Measurements from ENCODE around the gene TNNT2. TPM values are rescaled to one million over a fixed set of nuclear protein-coding genes. Genes with fewer than 3 reads are reported as not detected.
A peak's percentile ranks its signal among the peaks of the same experiment; 100 is the strongest.

Gene TNNT2
- total and polyA plus RNA-seq, 2 of the 8 experiments (the other 6 are each of a cell fraction or from before 2014, with no cell fraction given): 3.1 to 21.0 TPM

DNA sequence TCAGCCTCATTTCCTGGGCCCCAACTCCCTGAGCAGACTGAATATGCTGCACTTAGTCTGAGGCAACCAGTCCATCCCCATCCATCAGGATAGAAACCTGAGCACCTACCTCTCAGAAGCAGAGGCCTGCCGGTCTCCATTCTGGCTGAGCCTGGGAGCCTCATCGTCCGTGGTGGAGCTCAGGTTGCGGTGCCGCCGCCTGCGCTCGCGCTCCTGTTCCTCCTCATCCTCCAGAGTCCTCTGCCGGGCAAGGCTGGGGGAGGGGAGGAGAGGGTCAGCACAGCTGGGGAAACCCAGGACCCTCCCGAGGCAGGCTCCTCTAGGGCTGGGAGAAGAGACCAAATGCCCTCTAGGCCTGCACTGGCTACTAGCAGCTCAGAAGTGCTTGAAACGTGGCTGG lies 11.6 kb upstream of the TNNT2 start:
- Histone ChIP-seq H3K23ac (ENCODE audit: insufficient read length) (no peak overlapping the region), H2AK5ac (ENCODE audit: low read depth, low read length) (no peak overlapping the region), H3K27me3 (replicated peaks in 1 of 4; ENCODE audit: control insufficient read depth in 3 of 4, extremely low read depth in 1 of 4, insufficient read depth in 3 of 4, low read length in 3 of 4) (no peaks in the 10 kb centered on the region), H2BK20ac (ENCODE audit: low read length) (no peak overlapping the region), H3K27ac (ENCODE audit: low read depth, low read length) (no peak overlapping the region), H3K4me2 (ENCODE audit: insufficient read depth in 1 of 2, low read depth in 2 of 2, low read length in 2 of 2) (no peak overlapping the region), H4K20me1 (replicated peaks in 1 of 2; ENCODE audit: control insufficient read depth in 1 of 2, insufficient read depth in 2 of 2, low read length in 2 of 2) (peaks cover 0 to 2% of the 10 kb centered on the region in 2 experiments), H4K5ac (ENCODE audit: insufficient read length, low read depth, low read length) (no peak overlapping the region), H3K36me3 (ENCODE audit: control insufficient read depth in 2 of 4, insufficient read depth in 4 of 4, low read length in 3 of 4) (peaks cover 0 to 4% (median 2%) of the 10 kb centered on the region in 4 experiments; a peak in 4 of 8 replicates), H2BK12ac (ENCODE audit: low read depth, low read length) (no peak overlapping the region), H2BK120ac (replicated peaks; ENCODE audit: low read depth, low read length) (no peak overlapping the region), H3K4ac (replicated peaks; ENCODE audit: insufficient read length, low read depth, low read length) (no peak overlapping the region), H3K18ac (ENCODE audit: extremely low read depth, low read length) (no peak overlapping the region), H3K4me1 (replicated peaks in 1 of 4; ENCODE audit: control insufficient read depth in 3 of 4, insufficient read depth in 4 of 4, low read length in 3 of 4) (peaks cover under 1 to 3% (median 1%) of the 10 kb centered on the region in 4 experiments; a peak in 5 of 7 replicates), H3K23me2 (ENCODE audit: low read depth, low read length) (0 out of 2 replicates have a peak, but pooled peaks cover 2% of the 10 kb centered on the region), H3K9ac (replicated peaks in 1 of 4; ENCODE audit: extremely low read depth in 1 of 4, low read depth in 3 of 4, low read length in 3 of 4) (no peak overlapping the region), H4K8ac (ENCODE audit: extremely low read depth, insufficient read depth, low read length) (peak overlapping the region; percentile 58; the same call in 1 of the 2 replicates), H4K91ac (replicated peaks; ENCODE audit: insufficient read length, low read length) (no peak overlapping the region), H3K79me2 (ENCODE audit: control insufficient read depth in 1 of 2, insufficient read depth in 2 of 2, low read length in 2 of 2) (no peaks in the 10 kb centered on the region; a peak in 1 of 4 replicates), H3K4me3 (ENCODE audit: extremely low read depth in 1 of 4, insufficient read depth in 2 of 4, low read depth in 3 of 4, low read length in 4 of 4) (no peak overlapping the region), H2BK15ac (ENCODE audit: low read length) (no peak overlapping the region), H2BK5ac (ENCODE audit: low read depth, low read length) (no peak overlapping the region), H3K79me1 (ENCODE audit: low read depth, low read length) (peaks cover 5% of the 10 kb centered on the region; the same call in 1 of the 2 replicates), H3K14ac (ENCODE audit: insufficient read length) (no peak overlapping the region), H3K9me3 (ENCODE audit: insufficient read depth in 2 of 2, low read depth in 1 of 2, low read length in 1 of 2) (no peaks in the 10 kb centered on the region), H3K56ac (replicated peaks; ENCODE audit: insufficient read length, low read depth, low read length) (no peak overlapping the region), H2AFZ (ENCODE audit: low read length) (no peak overlapping the region)
- ChIA-PET POLR2A (ENCODE audit: partially characterized antibody) (interaction anchor here (0.8 to 1.9 kb wide), 4 partner anchors 9 to 20 kb away, joined by 4 to 6 read pairs (median 4); no protein-coding TSS in a partner anchor), CTCF (ENCODE audit: partially characterized antibody) (interaction anchor here (0.7 to 15.3 kb wide), 22 partner anchors 9 to 330 kb away, joined by 3 to 268 read pairs (median 3); partner anchors contain the start of gene TNNT2)
- WGBS, 2 experiments (ENCODE audit: extremely low coverage in 1 of 2, insufficient coverage in 1 of 2, insufficient read length in 1 of 2, insufficient replicate concordance in 2 of 2, low coverage in 1 of 2, low lambda C conversion rate in 2 of 2, missing lambda C conversion rate in 1 of 2): 89% methylated on average over 11 of the region's 12 CpGs; no CpG with 5 or more reads in 1 of the 2 experiments
- FAIRE-seq (no peak), DNase-seq (ENCODE audit: low read depth in 1 of 2, low spot score in 2 of 2) (no peak)
- TF ChIP-seq SIX5 (IDR thresholded peaks at IDR 0.05; ENCODE audit: low read depth, low read length) (no peak), KDM5A (IDR thresholded peaks at IDR 0.05; ENCODE audit: low read length) (no peak), CREB1 (IDR thresholded peaks at IDR 0.05) (no peak), CEBPB (IDR thresholded peaks at IDR 0.05; ENCODE audit: low read depth, low read length) (no peak), NANOG (IDR thresholded peaks at IDR 0.05; ENCODE audit: insufficient read depth, low read depth, low read length, poor library complexity, severe bottlenecking) (no peak), EGR1 (IDR thresholded peaks at IDR 0.05; ENCODE audit: borderline replicate concordance, low read depth, low read length) (no peak), TAF1 (IDR thresholded peaks at IDR 0.05; ENCODE audit: low read depth, low read length) (no peak), KDM4A (IDR thresholded peaks at IDR 0.05; ENCODE audit: low read depth, low read length, severe bottlenecking) (no peak), POU5F1 (IDR thresholded peaks at IDR 0.05; ENCODE audit: low read depth, low read length) (no peak), SIRT6 (IDR thresholded peaks at IDR 0.05; ENCODE audit: low read length) (no peak), KDM1A (IDR thresholded peaks at IDR 0.05; ENCODE audit: borderline replicate concordance, low read length) (no peak), E2F6 (IDR thresholded peaks at IDR 0.05) (no peak), RNF2 (IDR thresholded peaks at IDR 0.05; ENCODE audit: borderline replicate concordance, low read depth, low read length, missing control alignments, poor library complexity, severe bottlenecking) (no peak)

All from H1 (cell line).